GM18951 (cell line): Measurements from ENCODE around the gene IER3IP1.
"Not testable (repeated sequence)": the region's sequence is repeated elsewhere in the genome, so short reads cannot be mapped to it uniquely, and the experiment has no call there.

Experiments used
- POLR2A ChIP-seq: IDR thresholded peaks from 4 replicates; pipeline ENCODE4 v1.6.1; 2011; ENCODE audit warnings: mild to moderate bottlenecking; ENCODE audit not compliant: insufficient read length, insufficient read depth; ENCODE audit errors: extremely low read depth
- in situ Hi-C: fragments of 300-500 bp; cut with MboI; formaldehyde crosslinking; loops from one replicate; pipeline ENCODE4 v1.12.0; 2022; ENCODE audit warnings: low sequenced_read_pairs, mixed read lengths, inconsistent platforms; ENCODE audit not compliant: unreplicated experiment

IER3IP1 gene

DNA sequence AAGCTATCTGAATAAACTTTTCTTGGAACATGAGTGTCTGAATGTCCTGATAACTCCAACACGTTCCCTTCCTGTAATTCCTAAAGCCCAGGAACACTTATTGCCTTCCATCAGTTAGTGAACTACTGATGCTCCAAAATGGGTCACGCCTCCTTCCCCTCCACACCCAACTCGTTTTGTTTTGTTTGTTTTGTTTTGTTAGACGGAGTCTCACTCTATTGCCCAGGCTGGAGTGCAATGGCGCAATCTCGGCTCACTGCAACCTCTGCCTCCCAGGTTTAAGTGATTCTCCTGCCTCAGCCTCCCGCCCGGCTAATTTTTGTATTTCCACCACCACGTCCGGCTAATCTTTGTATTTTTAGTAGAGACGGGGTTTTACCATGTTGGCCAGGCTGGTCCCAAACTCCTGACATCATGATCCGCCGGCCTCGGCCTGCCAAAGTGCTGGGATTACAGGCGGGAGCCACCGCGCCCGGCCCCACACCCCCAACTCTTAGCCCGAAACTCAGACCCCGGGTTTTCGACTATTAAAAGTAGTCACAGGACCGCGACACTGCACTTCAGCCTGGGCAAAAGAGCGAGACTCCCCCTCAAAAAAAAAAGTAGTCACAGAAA, 774 bp downstream of the IER3IP1 start:
- no peak for TF ChIP-seq POLR2A
- in situ Hi-C loops = no loop called here

DNA sequence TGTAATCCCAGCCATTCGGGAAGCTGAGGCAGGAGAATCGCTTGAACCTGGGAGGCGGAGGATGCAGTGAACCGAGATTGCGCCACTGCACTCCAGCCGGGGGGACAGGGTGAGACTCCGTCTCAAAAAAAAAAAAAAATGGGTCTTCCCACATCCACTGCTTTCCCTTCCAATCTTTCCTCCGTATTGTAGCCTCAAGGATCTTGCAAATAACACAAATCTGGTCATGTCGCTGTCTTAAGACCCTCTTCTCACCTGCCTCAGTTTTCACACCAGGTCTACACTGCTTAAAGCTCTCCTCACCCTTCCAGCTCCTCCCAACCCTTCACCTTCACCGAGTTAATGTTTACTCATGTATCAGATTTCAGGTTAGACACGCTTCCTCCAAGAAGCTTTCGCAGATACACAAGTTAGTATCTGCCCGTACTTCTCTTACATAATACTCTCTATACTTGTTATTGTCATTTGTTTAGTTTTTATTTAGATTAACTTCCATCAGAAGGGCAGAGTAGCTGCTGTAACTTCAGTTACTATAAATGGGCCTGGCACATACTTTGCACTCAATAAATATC, 1.5 kb downstream of the IER3IP1 start:
- no peak for TF ChIP-seq POLR2A
- in situ Hi-C loops = no loop called here

DNA sequence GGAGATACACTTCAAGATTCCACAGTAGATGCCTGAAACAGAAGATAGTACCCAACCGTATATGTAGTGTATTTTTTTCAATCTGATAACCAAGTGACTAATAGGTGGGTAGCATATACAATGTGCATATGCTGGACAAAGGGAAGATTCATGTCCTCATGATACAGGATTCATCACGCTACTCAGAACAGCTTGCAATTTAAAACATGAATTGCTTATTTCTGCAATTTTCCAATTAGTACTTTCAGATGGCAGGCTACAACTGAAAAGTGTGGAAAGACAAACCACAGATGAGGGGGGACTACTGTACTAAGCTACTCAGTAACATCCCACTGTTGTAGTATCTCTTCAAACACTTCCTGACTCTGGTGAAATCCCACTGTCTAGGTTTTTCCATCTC, 3.7 kb downstream of the IER3IP1 start:
- no peak for TF ChIP-seq POLR2A
- in situ Hi-C loops = no loop called here

DNA sequence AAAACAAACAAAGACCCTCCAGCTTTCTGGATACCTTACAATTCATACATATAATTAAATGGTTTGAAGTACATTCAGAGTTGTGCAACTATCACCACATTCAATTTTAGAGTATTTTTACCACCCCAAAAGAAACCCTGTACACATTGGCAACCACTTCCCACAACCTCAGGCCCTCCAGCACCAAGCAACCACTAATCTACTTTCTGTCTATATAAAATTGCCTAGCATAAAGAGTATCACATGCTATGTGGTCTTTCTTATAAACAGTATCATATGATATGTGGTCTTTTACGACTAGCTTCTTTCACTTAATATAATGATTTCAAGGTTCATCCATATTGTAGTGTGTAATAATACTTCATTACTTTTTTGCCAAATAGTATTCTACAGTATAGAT, 7.3 kb downstream of the IER3IP1 start:
- in situ Hi-C loops = no loop called here
- no peak for TF ChIP-seq POLR2A

DNA sequence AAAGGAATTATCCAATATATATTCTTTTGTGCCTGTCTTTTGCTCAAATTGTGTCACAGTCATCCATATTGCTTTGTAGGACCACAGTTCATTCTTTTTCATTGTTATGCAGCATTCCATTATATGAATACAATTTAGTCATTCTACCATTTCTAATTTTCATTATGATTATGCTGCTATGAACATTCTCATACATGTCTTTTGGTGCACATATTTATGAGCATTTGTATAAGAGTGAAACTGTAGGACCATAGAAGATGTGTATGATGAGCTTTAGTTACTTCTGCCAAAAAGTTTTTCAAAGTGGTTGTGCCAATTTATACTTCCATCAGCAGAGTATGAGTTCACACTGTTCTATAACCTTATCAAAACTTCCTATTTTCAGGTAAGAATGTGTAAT, 7.7 kb downstream of the IER3IP1 start:
- no peak for TF ChIP-seq POLR2A
- in situ Hi-C loops = no loop called here

DNA sequence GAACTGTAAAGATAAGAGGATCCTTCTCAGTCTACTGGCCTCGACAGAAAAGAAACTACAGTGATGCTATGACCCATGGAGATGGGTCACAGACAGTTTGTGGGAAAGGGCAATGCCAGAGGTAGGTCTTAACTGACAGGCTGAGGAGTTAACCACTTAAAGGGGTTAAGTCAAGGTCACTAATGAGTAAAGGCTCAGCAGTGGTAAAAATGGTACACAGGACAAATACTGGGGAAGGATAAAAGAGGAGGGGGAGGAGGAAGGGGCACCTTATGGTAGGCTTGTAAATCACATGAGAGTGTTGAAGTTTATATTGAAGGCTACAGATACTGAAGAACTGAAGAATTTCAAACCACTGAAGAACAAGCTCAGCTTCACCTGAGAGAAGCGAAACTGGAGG, 9.9 kb downstream of the IER3IP1 start:
- no peak for TF ChIP-seq POLR2A
- in situ Hi-C loops = no loop called here

DNA sequence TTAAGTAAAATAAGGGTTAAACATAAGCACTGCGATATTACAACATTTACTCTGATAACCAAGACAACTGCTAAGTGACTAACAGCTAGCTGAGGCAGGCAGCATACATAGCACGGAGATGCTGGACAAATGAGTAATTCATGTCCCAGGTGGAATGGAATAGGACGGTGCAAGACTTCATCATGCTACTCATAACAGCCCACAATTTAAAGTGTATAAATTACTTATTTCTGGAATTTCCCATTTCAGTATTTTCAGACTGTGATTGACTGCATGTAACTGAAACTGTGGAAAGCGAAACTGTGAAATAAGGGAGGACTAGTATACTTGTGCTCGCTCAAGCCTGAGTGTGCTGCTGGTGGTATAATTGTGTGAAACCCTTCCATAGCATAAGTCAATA, 12.9 kb downstream of the IER3IP1 start:
- no peak for TF ChIP-seq POLR2A
- in situ Hi-C loops = no loop called here

DNA sequence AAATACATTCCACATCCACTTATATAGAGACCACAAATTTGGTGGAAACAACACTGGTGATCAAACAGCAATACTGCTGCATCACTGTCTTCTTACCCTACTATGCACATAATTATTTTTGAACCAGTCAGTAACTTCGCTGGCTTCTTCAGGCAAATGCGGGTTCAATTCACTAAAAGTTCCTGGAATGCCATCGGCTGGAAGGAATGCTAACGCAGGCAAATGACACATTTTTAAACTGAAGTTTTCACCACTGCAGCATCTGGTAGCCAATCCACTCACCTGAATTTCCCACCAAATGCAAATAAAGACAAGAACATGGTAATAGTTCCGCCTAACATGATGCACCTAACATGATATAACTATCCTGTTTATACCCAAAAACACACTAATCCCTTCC, 15.9 kb downstream of the IER3IP1 start:
- in situ Hi-C loops = no loop called here
- TF ChIP-seq POLR2A = no peak

DNA sequence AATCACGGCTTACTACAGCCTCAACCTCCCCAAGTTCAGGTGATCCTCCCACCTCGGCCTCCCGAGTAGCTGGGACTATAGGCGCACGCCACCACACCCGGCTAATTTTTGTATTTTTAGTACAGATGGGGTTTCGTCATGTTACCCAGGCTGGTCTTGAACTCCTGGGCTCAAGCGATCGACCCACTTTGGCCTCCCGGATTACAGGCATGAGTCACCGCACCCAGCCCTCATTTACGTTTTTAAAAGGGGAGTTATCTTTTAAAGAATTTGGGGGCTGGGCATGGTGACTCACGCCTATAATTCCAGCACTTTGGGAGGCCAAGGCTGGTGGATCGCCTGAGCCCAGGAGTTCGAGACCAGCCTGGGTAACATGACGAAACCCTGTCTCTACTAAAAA, 17.8 kb downstream of the IER3IP1 start:
- in situ Hi-C loops = not testable (repeated sequence)

DNA sequence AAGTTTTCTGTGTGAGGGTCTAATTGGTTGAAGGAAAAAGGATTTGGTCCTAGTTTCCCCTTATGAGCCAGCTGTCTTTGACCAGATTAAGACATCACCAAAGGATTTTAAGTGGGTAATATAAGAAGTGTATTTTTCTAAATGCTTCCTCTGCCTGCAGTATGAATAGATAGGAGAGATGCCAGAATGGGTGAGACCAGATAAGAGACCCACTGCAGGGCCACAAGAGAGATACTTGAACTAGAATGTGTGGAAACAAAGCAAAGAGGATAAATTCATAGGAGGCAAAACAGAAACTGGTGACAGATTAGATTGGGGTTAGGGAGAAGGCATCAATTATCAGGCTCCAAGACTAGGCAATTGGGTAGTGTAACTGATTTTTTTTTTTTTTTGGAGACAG, 24.7 kb downstream of the IER3IP1 start:
- TF ChIP-seq POLR2A = no peak
- in situ Hi-C loops = no loop called here

DNA sequence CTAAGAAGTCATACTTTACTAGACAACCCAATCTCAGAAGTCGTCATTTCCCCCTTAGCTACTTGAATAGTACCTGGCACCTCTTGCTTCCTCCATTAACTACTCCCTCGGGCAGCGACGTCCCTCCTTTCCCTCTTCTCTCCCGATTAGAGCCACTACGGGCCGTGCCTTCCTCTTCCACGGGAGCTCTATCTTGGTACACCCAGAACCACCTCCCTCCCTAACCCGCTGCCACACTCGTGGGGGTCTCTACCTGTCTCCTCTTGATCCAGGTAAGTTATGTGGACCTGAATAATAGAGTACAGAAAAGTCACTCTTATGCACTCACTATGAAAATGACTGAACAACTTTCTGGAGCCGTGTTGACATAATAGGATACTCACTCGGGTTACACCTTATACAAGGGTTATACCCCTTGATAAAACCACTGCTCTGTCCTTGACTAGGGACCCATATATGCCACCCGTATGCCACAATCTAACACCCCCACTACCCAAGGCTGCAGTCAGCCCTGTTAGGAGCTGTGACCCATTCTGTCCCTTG, 25.3 kb downstream of the IER3IP1 start:
- no peak for TF ChIP-seq POLR2A
- in situ Hi-C loops = no loop called here

DNA sequence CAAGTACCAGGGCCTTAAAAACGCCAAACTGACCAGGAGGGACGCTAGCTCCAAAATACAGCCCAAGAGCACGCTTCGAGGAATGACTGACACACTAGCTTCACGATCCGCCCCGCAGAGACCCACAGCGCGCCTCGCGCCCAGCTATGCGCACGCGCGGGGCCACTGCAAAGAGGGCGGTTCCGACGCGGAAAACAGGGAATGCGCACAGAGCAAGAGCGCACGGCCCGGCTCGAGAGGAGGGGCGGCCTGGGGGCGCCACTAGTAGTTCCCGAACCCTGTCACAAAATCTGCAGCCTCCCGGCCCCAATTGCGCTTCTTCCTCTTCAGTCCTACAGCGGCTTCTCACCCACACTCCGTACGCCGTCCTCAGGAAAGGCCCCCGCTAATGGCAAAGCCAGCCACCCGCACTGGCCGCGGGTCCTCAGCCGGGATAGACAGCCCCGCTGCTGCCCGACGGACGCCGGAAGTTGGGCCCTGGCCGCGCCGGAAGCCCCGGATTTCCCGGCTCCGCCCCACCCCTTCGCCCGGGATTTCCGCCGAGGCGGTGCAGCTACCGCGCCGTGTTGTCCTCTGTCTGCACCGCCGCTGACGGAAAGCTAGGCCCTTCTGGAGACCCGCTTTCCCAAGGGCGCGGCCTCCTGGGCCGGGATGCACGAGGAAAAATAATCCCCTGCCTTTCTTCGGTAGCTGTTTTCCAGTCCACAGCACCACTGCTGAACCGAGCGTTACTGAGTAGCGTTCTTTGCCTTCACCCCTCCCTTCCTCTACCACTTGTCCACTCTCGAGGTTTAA, 25.9 kb downstream of the IER3IP1 start, which contains the start of gene HDHD2:
HDHD2 (minus strand) TSS at position 472 of the 795 bp plus-strand sequence. CDS start 14,061 bp downstream, outside the sequence.
- in situ Hi-C loops = no loop called here
- peak; percentile 96 for TF ChIP-seq POLR2A

DNA sequence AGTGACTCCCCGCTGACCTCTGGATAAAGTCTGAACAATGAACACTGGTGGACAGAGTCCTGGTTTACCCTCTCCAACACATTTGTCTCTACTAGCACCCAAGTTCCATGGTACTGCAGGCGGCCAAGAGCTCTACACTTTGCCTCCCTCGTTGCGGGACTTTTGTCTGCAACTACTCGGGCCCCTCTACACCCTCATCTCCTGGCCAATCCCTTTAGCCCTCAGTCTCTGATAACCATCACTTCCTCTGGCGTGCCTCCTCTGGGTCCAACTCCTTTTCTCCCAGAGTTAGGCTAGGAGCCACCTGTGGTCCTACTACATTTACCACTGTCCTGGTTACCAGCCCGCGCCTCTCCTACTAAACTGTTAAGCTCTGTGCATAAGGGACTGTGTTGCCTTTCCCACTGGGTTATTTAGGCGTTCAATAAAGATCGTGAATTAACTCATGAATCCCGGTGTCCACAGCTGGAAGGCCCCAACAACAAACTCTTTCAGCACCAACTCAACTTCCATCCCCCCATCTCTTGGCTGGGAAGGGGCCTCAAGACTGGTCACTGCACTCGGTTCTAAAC, 26.6 kb downstream of the IER3IP1 start:
- in situ Hi-C loops = no loop called here
- TF ChIP-seq POLR2A = no peak
